Activated CD8-positive, alpha-beta memory T cell treated with anti-CD3 and anti-CD28 coated beads for 24 hours (primary cell): ENCODE data around the gene U2AF1.
"Not testable (repeated sequence)": the region's sequence is repeated elsewhere in the genome, so short reads cannot be mapped to it uniquely, and the experiment has no call there.

Experiments used
- DNase-seq: peaks from one replicate; pipeline ENCODE4 v3.0.0-alpha.2; 2020

The U2AF1 gene

DNA sequence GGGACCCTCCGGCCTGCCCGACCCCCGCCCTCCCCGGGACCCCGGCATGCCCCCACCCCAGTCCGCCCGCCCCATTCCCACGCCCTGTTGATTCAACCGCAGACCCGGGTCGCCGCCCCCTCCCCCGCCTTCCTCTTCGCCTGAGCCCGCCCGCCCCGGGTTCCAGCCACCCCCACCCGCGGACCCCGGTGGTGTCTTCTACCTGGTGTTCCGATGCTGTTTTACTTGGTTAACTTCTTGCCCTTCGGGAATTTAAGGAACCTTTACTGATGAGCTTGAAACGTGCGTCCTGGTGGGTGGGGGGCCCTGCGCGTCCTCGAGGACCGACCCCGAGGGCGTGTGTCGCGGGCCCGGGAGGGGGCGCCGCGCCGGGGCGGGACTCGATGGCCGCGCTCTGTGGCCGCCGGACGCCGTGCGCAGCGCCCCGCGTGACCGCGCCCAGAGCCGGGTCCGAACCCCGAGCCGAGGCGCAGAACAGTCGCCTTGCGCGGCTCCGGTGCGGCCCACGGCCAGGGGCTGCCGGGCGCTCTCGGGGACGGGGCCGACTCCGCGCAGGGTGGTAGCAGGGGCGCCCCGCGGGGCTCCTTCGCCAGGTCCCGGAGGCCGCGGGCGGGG, 31.2 kb downstream of the U2AF1 start:
- not testable (repeated sequence) for DNase-seq

DNA sequence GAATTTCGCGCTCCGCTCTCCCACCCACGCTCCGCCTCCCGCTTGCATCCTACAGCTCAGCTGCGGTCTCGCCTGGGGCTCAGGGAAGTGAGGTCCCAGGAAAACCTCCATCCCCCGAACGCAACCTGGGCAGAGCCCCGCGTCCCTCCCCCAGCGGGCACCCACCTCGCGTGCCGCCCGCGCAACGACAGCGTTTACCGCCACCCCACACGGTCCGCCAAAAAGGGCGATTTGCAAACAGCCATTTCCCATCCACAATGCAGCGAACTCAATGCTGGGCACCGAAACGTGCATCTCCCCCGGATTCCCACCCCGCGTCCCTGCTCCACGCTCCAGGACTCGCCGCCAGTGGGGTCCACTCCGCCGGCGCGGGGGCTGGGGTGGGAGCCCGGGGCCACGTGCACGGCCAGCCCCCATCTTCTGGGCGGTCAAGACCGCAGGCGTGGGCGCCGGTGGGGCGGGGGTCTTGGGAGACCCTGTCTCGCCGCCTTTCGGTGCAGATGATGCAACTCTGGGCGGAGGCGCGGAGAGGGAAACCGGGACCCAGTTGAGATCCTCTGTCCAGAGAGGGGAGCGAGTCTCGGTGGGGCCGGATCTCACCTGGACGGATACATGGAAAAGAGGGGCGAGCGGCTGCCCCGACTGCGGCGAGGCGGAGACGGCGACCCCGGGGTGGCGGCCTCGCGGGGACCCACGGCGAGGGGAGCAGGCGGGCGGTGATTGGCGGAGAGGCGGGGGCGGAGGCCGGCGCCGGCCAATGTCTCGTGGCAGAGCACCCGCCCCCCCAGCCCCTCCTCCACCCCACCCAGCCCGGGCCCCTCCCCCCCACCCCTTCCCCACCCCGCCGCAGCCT, 32.0 kb downstream of the U2AF1 start, which contains the start of gene CBS:
Gene CBS, minus strand, starts transcription at position 666 of the 853 bp plus-strand sequence. CDS start 3,642 bp downstream, outside the sequence.
- DNase-seq = not testable (repeated sequence)

DNA sequence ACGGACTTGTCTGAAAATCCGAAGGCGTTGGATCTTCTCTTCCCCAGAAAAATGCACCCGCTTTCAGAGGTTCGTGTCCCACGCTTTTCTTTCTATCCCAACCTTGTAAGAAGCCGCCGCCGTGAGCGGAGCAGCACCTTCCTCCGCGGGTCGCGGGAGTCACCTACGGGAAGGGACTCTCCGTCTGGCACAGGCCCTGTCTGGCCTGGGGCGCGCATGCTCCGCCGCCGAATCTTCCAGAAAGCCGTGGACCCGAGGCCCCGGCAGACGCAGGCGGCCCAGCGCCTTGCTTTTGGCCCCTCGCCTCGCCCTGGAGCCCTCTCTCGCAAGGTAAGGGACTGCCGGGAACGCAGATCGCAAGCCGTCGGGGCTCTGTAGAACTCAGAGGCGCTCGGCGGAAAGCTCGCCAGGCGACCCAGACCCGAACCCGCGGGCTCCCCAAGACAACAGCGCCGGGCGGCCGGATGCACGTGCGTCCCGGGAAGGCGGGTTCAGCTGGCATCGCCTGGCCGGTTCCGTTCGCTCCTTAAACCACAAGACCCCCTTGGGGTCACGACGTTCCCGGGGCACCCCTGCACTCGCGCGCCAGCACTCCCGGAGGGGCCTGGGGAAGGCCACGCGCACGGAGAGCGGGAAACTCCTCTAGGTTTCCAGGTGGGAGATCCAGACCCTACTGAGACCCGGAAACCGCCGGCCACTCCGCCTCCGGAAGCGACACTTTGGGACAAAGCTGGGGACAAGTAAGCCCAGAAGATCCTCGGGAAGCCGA, 32.8 kb downstream of the U2AF1 start:
- DNase-seq = not testable (repeated sequence)

DNA sequence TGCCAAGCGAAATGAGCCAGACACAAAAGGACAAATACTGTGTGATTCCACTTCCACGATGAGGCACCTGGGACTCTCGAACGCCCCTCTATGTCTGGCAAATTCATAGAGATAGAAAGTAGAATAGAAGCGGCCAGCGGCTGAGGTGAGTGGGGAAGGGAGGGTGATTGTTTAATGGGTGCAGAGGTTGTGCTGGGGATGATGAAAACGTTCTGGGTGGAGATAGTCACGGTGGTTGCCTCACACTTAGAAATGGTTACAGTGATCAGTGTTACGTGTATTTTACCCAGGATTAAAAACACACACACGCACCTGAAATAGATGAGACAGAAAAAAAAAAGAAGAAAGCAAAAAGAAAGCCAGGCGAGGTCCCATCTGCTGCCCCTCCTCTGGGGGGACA, 34.6 kb downstream of the U2AF1 start:
- not testable (repeated sequence) for DNase-seq

DNA sequence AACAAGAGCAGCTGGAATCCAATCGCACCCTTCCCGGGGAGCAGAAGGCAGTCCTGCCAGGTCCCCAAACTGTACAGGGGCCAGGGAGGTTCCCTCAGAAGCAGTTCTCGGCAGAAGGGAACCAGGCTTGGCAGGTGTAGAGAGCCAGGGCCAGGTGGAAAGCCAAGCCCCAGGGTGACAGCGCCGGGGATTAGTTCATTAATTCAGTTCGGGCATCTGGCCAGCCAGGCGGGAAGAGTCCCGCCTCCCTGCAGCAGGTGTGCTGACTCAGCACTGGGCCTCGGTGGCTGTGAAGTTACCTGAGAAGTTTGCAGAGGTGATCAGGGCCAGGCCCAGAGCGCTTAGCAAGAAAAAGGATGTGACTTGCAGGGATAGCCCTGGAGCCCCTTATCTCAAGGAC, 37.7 kb downstream of the U2AF1 start:
- not testable (repeated sequence) for DNase-seq

- DNase-seq = not testable (repeated sequence)
These were observed 39.3 kb downstream of the U2AF1 start for GRCh38 chr21:43068065-43068464.

- not testable (repeated sequence) for DNase-seq
These were observed 40.7 kb downstream of the U2AF1 start for GRCh38 chr21:43066690-43067089.

DNA sequence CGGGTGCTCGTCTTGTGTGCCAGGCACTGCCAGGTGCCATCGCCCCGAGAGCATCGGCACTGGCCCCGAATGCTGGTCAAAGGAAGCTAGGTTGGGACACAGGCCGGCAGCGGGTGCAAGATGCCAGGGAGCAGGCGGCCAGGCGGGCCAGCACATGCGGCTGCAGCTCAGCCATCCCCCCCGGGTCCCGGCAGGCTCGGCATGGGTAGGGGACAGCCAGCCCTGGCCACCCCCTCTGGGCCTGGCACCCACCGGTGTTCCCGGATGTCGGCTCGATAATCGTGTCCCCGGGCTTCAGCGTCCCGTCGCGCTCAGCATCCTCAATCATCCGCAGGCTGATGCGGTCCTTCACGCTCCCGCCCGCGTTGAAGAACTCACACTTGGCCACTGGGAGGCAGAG, 41.4 kb downstream of the U2AF1 start:
- not testable (repeated sequence) for DNase-seq

- not testable (repeated sequence) for DNase-seq
These were observed 43.0 kb downstream of the U2AF1 start for GRCh38 chr21:43064265-43064917.

DNA sequence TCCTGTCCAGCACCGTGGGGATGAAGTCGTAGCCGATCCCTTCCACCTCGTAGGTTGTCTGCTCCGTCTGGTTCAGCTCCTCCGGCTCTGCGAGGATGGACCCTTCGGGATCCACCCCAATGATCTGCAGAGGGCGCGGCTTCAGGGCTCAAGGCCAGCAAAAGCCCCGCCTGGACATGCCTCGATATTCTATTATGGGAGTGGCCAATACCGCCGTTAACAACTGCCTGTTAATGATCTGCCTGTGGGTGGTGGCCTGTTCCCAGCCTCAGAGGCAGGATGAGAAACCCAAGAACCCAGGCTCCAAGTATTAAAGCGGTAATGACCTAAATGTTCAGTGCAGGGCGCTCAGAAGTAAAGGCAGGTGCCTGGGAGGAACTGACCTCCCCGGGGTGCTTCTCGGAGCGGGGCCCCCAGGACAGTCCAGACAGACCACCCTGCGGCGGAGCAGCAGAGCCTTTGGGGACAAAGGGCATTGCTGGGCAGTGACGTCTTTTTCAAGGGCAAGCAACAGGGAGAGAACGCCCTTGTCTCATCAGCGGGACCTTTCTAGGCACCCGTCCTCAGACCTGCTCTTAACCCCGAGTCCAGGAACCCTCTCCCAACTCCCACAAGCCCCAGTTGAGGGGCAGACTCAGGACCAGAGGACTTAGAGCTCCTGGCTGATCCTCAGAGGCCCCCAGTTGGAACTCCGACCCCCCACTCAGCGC, 44.3 kb downstream of the U2AF1 start:
- not testable (repeated sequence) for DNase-seq

- DNase-seq = not testable (repeated sequence)
These were observed 54.3 kb downstream of the U2AF1 start for GRCh38 chr21:43053112-43053511.

GRCh38 chr21:43045876-43046821, 61.2 kb downstream of the U2AF1 start:
- DNase-seq = not testable (repeated sequence)

DNA sequence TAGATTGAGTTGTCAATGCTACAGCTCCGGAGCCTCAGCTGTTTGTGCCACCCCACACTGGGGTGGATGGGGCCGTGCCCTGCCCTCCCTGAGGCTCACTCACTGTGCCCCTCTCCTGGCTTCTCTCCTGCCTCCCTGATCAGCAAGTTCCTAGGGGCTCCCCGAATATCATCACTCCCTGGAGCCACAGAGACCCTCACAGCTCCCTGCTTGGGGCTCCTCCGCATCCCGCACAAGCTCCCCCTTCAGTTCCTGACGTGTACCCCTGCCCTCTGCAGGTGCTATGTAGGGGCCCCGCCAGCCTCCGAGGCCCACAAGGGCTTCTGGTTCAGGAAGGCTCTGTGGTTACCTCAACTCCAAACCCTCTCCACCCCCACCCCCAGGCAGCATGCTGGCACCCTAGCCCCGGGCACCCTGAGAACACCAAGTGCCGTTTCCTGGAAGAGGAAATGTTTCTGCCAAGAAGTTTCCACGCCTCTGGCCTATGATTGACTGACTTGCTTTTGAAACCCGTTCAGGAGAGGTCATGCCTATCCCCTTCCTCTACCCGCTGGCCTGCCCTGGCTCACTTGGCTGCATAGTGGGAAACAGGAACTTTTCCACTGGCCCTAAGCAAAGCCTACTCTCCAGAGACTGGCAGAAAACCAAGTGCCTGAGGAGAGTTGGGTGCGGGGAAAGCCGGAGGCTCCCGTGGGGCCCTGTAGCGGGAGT, 62.0 kb downstream of the U2AF1 start:
- DNase-seq = not testable (repeated sequence)

DNA sequence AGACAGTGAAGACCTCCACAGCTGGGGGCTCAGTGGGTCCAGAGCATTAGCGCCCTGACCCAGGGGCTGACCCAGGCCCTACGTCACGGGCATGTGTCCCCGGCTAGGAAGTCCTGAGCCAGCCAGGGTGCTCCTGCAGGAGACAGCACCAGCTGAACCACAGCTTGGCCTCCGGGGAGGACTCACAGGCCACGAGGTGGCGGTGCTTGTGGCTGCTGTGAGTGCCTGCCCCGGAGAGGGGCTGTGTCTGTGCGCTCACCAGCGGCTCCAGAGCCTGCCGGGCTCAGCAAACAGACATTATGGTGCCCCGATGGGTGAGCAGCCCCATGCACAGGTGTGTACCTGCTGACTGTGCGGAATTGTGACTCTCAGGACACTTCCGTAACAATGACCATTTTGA, 62.8 kb downstream of the U2AF1 start:
- DNase-seq = not testable (repeated sequence)

GRCh38 chr21:43043291-43043690, 64.1 kb downstream of the U2AF1 start:
- not testable (repeated sequence) for DNase-seq
